Measurements from ENCODE around the gene TMEM209.

- TF ChIP-seq CTCF (IDR thresholded peaks at IDR 0.05) (no peak), POLR2A (IDR thresholded peaks at IDR 0.05) (no peak), POLR2AphosphoS5 (IDR thresholded peaks at IDR 0.05) (no peak)
Observed at GRCh38 chr7:130216025-130216424, 10.8 kb upstream of the TMEM209 start.

Data from prostate gland (tissue), 2 donors.